Ureter (tissue), 1 donor: ENCODE measurements around the gene PGM5. TPM values are rescaled to one million over a fixed set of nuclear protein-coding genes. Genes with fewer than 3 reads are reported as not detected.

Experiments
- total RNA-seq: library from RNA; stranded (reverse); gene quantifications from one replicate; pipeline ENCODE4 v1.2.4, GENCODE V29; 2023
- donor health status: DM: yes; HTN: yes; CAD: no.

The PGM5 gene
- total RNA-seq, 1 donor from 2014 or later = 173 TPM

Other genes starting within 250 kb of the PGM5 start
- 67.6 TPM for gene ZNG1C, start 114.6 kb upstream of the PGM5 start, total RNA-seq
- gene FOXD4L3, start 53.7 kb upstream of the PGM5 start, total RNA-seq = not detected
- not detected for gene TMEM252, start 184.3 kb downstream of the PGM5 start, total RNA-seq